Measurements from ENCODE around the gene DIS3L2.
"Not testable (repeated sequence)": the region's sequence is repeated elsewhere in the genome, so short reads cannot be mapped to it uniquely, and the experiment has no call there.

The DIS3L2 gene

DNA sequence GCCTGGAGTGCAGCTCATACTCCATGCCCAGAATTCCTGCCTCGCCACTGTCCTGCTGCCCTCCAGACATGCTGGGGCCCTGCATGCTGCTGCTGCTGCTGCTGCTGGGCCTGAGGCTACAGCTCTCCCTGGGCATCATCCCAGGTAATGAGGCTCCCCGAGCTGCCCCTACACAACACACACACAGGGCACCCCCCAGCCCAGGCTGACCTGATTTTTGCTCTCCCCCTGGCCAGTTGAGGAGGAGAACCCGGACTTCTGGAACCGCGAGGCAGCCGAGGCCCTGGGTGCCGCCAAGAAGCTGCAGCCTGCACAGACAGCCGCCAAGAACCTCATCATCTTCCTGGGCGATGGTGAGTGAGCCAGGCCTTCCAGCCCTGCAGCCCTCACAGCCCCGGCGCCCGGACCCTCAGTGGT lies 417.2 kb downstream of the DIS3L2 start, which contains the start of gene ALPP:
Gene ALPP, plus strand, starts transcription at position 17 of the 417 bp plus-strand sequence. Its CDS starts 52 bp downstream, at position 69.
- ATAC-seq, result not testable (repeated sequence)

DNA sequence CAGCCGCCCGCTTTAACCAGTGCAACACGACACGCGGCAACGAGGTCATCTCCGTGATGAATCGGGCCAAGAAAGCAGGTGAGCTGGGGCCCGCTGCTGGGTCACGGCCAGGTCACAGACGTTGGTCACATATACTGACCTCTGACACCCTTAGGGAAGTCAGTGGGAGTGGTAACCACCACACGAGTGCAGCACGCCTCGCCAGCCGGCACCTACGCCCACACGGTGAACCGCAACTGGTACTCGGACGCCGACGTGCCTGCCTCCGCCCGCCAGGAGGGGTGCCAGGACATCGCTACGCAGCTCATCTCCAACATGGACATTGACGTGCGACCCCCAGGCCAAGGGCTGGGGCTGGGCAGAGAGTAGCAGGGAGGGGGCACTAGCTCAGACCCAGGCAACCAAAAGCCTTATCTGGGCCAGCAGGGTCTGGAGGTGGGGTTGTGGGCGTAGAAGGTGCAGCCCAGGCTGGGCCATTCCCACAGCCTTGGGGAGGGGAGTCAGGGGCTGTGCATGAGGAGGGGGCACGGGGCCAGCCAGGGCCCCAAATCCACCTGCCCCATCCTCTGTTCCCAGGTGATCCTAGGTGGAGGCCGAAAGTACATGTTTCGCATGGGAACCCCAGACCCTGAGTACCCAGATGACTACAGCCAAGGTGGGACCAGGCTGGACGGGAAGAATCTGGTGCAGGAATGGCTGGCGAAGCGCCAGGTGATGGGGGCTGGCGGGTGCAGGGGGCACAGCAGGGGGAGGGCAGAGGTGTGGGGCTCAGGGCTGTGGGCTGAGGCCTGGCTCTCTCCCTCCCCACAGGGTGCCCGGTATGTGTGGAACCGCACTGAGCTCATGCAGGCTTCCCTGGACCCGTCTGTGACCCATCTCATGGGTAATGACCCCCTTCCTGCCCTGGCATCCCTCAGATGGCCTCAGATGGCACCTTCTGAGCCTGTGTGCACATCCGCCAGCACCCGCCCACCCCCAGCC lies 418.4 kb downstream of the DIS3L2 start:
- not testable (repeated sequence) for ATAC-seq

DNA sequence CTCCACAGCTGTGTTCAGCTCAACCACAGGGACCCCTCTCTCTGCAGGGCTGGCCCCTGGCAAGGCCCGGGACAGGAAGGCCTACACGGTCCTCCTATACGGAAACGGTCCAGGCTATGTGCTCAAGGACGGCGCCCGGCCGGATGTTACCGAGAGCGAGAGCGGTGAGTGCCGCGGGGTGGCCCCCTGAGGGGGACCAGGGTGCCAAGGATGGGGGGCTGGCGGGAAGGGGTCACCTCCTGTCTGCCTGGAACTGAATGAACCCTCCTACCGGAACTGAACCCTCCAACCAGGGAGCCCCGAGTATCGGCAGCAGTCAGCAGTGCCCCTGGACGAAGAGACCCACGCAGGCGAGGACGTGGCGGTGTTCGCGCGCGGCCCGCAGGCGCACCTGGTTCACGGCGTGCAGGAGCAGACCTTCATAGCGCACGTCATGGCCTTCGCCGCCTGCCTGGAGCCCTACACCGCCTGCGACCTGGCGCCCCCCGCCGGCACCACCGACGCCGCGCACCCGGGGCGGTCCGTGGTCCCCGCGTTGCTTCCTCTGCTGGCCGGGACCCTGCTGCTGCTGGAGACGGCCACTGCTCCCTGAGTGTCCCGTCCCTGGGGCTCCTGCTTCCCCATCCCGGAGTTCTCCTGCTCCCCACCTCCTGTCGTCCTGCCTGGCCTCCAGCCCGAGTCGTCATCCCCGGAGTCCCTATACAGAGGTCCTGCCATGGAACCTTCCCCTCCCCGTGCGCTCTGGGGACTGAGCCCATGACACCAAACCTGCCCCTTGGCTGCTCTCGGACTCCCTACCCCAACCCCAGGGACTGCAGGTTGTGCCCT lies 419.9 kb downstream of the DIS3L2 start:
- ATAC-seq, result peak in 1 of 2 donors; percentile 54

DNA sequence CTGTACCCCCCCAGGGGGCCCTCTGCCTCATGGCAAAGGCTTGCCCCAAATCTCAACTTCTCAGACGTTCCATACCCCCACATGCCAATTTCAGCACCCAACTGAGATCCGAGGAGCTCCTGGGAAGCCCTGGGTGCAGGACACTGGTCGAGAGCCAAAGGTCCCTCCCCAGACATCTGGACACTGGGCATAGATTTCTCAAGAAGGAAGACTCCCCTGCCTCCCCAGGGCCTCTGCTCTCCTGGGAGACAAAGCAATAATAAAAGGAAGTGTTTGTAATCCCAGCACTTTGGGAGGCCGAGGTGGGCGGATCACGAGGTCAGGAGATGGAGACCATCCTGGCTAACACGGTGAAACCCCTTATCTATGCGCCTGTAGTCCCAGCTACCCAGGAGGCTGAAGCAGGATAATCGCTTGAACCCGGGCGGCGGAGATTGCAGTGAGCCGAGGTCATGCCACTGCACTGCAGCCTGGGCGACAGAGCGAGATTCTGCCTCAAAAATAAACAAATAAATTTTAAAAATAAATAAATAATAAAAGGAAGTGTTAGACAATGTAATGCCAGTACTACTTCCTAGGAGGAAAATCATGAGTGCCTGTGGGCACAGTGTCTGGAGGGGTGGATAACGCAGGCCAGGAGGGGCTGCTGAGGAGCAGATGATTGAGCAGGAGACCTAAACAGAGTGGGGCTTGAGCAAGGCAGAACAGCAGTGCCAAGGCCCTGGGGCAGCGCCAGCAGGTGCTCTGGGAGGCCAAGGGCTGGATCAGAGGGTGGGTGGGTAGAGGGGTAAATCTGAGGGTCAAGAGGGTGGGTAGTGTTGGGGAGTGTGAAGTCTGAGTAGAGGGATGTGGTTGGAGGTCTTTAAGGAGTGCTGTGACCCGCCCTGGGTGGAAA lies 421.1 kb downstream of the DIS3L2 start:
- no peak for ATAC-seq

DNA sequence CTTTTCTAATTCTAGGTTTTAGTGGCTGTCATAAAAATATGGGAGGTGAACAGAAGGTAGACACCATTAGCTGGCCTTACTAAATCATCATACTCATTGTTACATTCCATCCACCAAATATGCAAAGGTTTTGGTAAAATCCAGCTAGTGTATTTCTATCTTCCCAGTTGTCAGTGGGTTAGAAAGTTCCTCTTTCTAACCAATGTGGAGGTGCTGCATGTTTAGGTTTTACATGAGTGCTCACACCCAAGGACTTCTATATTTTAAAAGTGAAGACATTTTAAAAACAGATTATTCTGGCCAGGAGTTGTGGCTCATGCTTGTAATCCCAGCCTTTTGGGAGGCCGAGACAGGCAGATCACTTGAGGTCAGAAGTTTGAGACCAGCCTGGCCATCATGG lies 423.0 kb downstream of the DIS3L2 start:
- no peak for ATAC-seq

DNA sequence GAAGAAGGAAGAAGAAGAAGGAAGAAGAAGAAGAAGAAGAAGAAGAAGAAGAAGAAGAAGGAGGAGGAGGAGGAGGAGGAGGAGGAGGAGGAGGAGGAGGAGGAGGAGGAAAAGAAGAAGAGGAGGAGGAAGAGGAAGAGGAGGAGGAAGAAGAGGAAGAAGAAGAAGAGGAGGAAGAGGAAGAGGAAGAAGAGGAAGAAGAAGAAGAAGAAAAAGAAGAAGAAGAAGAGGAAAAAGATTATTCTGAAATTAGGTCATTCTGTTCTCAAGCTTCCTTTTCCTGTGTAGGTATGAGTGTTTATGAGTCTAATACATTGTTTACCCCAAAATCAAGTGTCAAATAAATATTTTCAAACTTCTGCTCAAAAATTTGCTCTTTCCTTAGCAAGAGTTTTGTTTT lies 423.5 kb downstream of the DIS3L2 start:
- not testable (repeated sequence) for ATAC-seq

DNA sequence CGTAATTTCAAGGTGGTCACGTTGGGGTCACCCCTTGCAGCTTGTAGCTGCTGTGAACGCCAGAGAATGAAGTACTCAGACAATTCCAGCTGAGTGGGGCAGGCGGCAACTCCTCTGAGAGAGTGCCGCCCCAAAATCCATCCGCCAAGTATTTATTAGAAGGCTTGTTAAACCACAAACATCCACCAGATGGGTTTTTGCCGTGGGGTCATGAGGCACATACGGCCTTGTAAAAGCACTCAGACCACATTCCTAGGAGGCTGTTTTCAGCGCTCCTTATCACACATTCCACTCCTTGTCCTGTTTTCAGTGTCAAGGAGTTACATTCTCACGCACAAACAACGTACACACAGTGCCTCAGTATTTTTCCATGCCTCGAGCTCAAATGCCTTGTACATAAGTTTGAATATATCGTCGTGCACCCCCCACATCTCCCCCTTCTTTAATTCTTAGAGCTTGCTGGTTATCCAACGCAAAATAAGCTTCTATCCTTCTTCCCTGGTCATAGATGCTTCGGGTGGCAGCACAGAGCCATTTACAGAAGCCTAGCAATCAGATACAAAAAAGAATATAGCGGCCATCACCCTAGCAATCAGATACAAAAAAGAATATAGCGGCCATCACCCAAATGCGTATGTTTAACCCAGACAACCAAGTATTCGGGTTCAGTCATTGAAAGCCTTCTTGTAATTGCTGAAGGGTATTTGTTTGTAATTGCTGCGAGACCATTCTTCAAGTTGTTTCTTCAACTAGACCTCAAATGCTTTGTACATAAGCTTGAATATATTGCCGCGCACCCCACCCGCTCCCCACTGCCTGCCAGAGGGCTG lies 424.4 kb downstream of the DIS3L2 start:
- ATAC-seq, result no peak

DNA sequence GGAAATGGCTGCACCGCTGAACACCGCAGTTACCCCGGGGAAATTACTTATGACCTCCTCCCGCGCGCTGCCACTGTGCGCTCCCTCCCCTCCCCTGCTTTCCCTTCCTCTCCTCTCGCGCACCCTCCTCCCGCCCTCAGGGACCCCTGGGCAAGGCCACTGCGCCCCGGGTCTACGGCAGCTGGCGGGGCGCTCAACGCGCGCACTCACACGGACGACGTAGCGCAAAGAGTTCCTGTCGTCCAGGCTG lies 424.9 kb downstream of the DIS3L2 start:
- ATAC-seq, result no peak

Data from activated CD4-positive, CD25-positive, alpha-beta regulatory T cell treated with anti-CD3 and anti-CD28 coated beads, Interleukin-2, amount 50 U/mL, for 24 hours (primary cell).